Measurements from ENCODE around the gene PLAC1. TPM values are rescaled to one million over a fixed set of nuclear protein-coding genes. Genes with fewer than 3 reads are reported as not detected.

Gene PLAC1
- total RNA-seq: 0.39 TPM

- no peak for DNase-seq
Measured at GRCh38 chrX:134658002-134658759, at the start of gene PLAC1. Gene PLAC1 (minus strand): TSS chrX:134658471. CDS start chrX:134566682, 91,789 bp downstream.

- DNase-seq: no peak
Measured at GRCh38 chrX:134706138-134706537, 47.9 kb upstream of the PLAC1 start.

GRCh38 chrX:134695999-134696398, 37.7 kb upstream of the PLAC1 start:
- no peak for DNase-seq

GRCh38 chrX:134694333-134695322, 36.4 kb upstream of the PLAC1 start:
- no peak for DNase-seq

GRCh38 chrX:134693644-134694043, 35.4 kb upstream of the PLAC1 start:
- no peak for DNase-seq

GRCh38 chrX:134692990-134693389, 34.7 kb upstream of the PLAC1 start:
- DNase-seq: no peak

GRCh38 chrX:134692233-134692632, 34.0 kb upstream of the PLAC1 start:
- no peak for DNase-seq

- no peak for DNase-seq
Measured at GRCh38 chrX:134691453-134691852, 33.2 kb upstream of the PLAC1 start.

GRCh38 chrX:134688839-134689238, 30.6 kb upstream of the PLAC1 start:
- DNase-seq: no peak

GRCh38 chrX:134688031-134688823, 30.0 kb upstream of the PLAC1 start:
- peak; percentile 23 for DNase-seq

GRCh38 chrX:134685668-134686067, 27.4 kb upstream of the PLAC1 start:
- no peak for DNase-seq

- DNase-seq: no peak
Measured at GRCh38 chrX:134684956-134685355, 26.7 kb upstream of the PLAC1 start.

- DNase-seq: no peak
Measured at GRCh38 chrX:134683351-134684005, 25.2 kb upstream of the PLAC1 start.

- DNase-seq: no peak
Measured at GRCh38 chrX:134682081-134682480, 23.8 kb upstream of the PLAC1 start.

GRCh38 chrX:134679644-134680043, 21.4 kb upstream of the PLAC1 start:
- DNase-seq: no peak

- DNase-seq: peak; percentile 82
Measured at GRCh38 chrX:134679221-134679620, 20.9 kb upstream of the PLAC1 start.

- no peak for DNase-seq
Measured at GRCh38 chrX:134677332-134677731, 19.1 kb upstream of the PLAC1 start.

- DNase-seq: peak; percentile 32
Measured at GRCh38 chrX:134676436-134676835, 18.2 kb upstream of the PLAC1 start.

- DNase-seq: no peak
Measured at GRCh38 chrX:134673123-134673522, 14.9 kb upstream of the PLAC1 start.

GRCh38 chrX:134672101-134672500, 13.8 kb upstream of the PLAC1 start:
- no peak for DNase-seq

GRCh38 chrX:134671294-134671693, 13.0 kb upstream of the PLAC1 start:
- no peak for DNase-seq
